NT2/D1 (cell line): ENCODE measurements around the gene TOR2A.

ENCODE experiments used
- DNase-seq: peaks from one replicate; pipeline ENCODE4 v3.0.0-alpha.2; 2011; ENCODE audit warnings: low read depth, low spot score
- H3K27me3 ChIP-seq: 2 replicates; pipeline ENCODE4 v1.6.0; 2011; ENCODE audit warnings: mild to moderate bottlenecking; ENCODE audit not compliant: insufficient read length, insufficient read depth
- H3K36me3 ChIP-seq: 2 replicates; pipeline ENCODE4 v1.6.1; 2011; ENCODE audit warnings: mild to moderate bottlenecking, low read length, mixed read lengths; ENCODE audit not compliant: insufficient read depth, insufficient read length
- H3K4me1 ChIP-seq: 2 replicates; pipeline ENCODE4 v1.5.1; 2011; ENCODE audit not compliant: insufficient read depth, insufficient read length
- H3K4me3 ChIP-seq: 2 replicates; pipeline ENCODE4 v1.5.1; 2011; ENCODE audit warnings: low read depth; ENCODE audit not compliant: insufficient read length
- H3K9ac ChIP-seq: 2 replicates; pipeline ENCODE4 v1.6.0; 2011; ENCODE audit warnings: low read depth; ENCODE audit not compliant: insufficient read length
- H3K9me3 ChIP-seq: 2 replicates; pipeline ENCODE4 v1.5.1; 2011; ENCODE audit warnings: mild to moderate bottlenecking, low read length; ENCODE audit not compliant: insufficient read depth
- SUZ12 ChIP-seq: IDR thresholded peaks from 2 replicates; pipeline ENCODE4 v1.6.1; 2011; ENCODE audit not compliant: insufficient read length, insufficient read depth; ENCODE audit errors: extremely low read depth
- YY1 ChIP-seq: IDR thresholded peaks from 2 replicates; pipeline ENCODE4 v1.6.1; 2011; ENCODE audit not compliant: insufficient read length, insufficient read depth
- ZNF274 ChIP-seq: IDR thresholded peaks from 2 replicates; pipeline ENCODE4 v1.6.1; 2011; ENCODE audit warnings: mild to moderate bottlenecking, low read depth, low read length

The TOR2A gene

GRCh38 chr9:127689329-127690000 lies 45.6 kb downstream of the TOR2A start:
- H3K4me1 ChIP-seq = peaks cover 10% of the 10 kb centered on the region
- H3K27me3 ChIP-seq = no peaks in the 10 kb centered on the region
- TF ChIP-seq SUZ12 (no peak), YY1 (no peak), ZNF274 (no peak)
- H3K9me3 ChIP-seq = peaks cover 15% of the 10 kb centered on the region; the same call in 1 of the 2 replicates
- no peak for DNase-seq
- no peak overlapping the region for H3K9ac ChIP-seq
- no peak overlapping the region for H3K4me3 ChIP-seq
- H3K36me3 ChIP-seq = peaks cover 7% of the 10 kb centered on the region

- Histone ChIP-seq H3K36me3 (peaks cover 27% of the 10 kb centered on the region), H3K4me1 (peaks cover 16% of the 10 kb centered on the region), H3K9ac (no peak overlapping the region), H3K27me3 (no peaks in the 10 kb centered on the region), H3K4me3 (no peak overlapping the region), H3K9me3 (peaks cover 15% of the 10 kb centered on the region; the same call in 1 of the 2 replicates)
- DNase-seq = no peak
- no peak for TF ChIP-seq SUZ12
- TF ChIP-seq ZNF274 = no peak
- no peak for TF ChIP-seq YY1
Observed at GRCh38 chr9:127686461-127687393, 48.4 kb downstream of the TOR2A start.

GRCh38 chr9:127684576-127684975 lies 50.5 kb downstream of the TOR2A start:
- peaks cover 16% of the 10 kb centered on the region for H3K4me1 ChIP-seq
- peaks cover 7% of the 10 kb centered on the region; the same call in 1 of the 2 replicates for H3K9me3 ChIP-seq
- H3K27me3 ChIP-seq = no peaks in the 10 kb centered on the region
- no peak overlapping the region for H3K9ac ChIP-seq
- H3K4me3 ChIP-seq = no peak overlapping the region
- peaks cover 36% of the 10 kb centered on the region for H3K36me3 ChIP-seq
- no peak for DNase-seq
- no peak for TF ChIP-seq SUZ12

GRCh38 chr9:127683723-127684122 lies 51.4 kb downstream of the TOR2A start:
- TF ChIP-seq YY1 = no peak
- TF ChIP-seq ZNF274 = no peak
- no peak for TF ChIP-seq SUZ12
- Histone ChIP-seq H3K9me3 (no peaks in the 10 kb centered on the region), H3K4me3 (no peak overlapping the region), H3K9ac (no peak overlapping the region), H3K36me3 (peaks cover 39% of the 10 kb centered on the region), H3K27me3 (no peaks in the 10 kb centered on the region), H3K4me1 (peaks cover 16% of the 10 kb centered on the region)
- no peak for DNase-seq

- no peak for TF ChIP-seq YY1
- TF ChIP-seq SUZ12 = no peak
- no peak for TF ChIP-seq ZNF274
- Histone ChIP-seq H3K9ac (no peak overlapping the region), H3K9me3 (no peaks in the 10 kb centered on the region), H3K4me3 (no peak overlapping the region), H3K27me3 (no peaks in the 10 kb centered on the region), H3K4me1 (peaks cover 16% of the 10 kb centered on the region), H3K36me3 (peaks cover 43% of the 10 kb centered on the region)
- DNase-seq = no peak
Observed at GRCh38 chr9:127682351-127683136, 52.5 kb downstream of the TOR2A start.
